H1 (cell line): ENCODE measurements around the gene LGALSL. TPM values are rescaled to one million over a fixed set of nuclear protein-coding genes. Genes with fewer than 3 reads are reported as not detected.

Experiments used
- CTCF ChIA-PET: fragments of 300-600 bp; sonication (Branson Sonifier 250); formaldehyde crosslinking; loops from one replicate; lab custom pipeline; 2021; ENCODE audit not compliant: partially characterized antibody; lab: Charles Lee
- POLR2A ChIA-PET: fragments of 300-600 bp; sonication (Branson Sonifier 250); formaldehyde crosslinking; loops from one replicate; lab custom pipeline; 2021; ENCODE audit warnings: inconsistent platforms; ENCODE audit not compliant: partially characterized antibody; lab: Charles Lee
- DNase-seq, 2 experiments: peaks; one replicate each; pipeline versions ENCODE4 v3.0.0 to v3.0.0-alpha.2; 2010 to 2022; ENCODE audit warnings: low spot score in 2 of 2, low read depth in 1 of 2, mixed read lengths in 1 of 2
- FAIRE-seq: peaks from 2 replicates; lab custom pipeline; 2011; peaks lifted over from hg19 to GRCh38; lab: Jason Lieb, UNC
- H2AFZ ChIP-seq: 2 replicates; pipeline ENCODE4 v1.8.1; 2012; ENCODE audit warnings: low read length, inconsistent platforms
- H2AK5ac ChIP-seq: 2 replicates; pipeline ENCODE4 v1.6.1; 2013; ENCODE audit warnings: low read depth, low read length
- H2BK120ac ChIP-seq: replicated peaks from 2 replicates; pipeline ENCODE3; 2013; ENCODE audit warnings: low read depth, low read length, inconsistent platforms
- H2BK12ac ChIP-seq: 2 replicates; pipeline ENCODE4 v1.6.1; 2013; ENCODE audit warnings: low read depth, low read length
- H2BK15ac ChIP-seq: 2 replicates; pipeline ENCODE4 v1.6.1; 2013; ENCODE audit warnings: low read length
- H2BK20ac ChIP-seq: 2 replicates; pipeline ENCODE4 v1.6.1; 2013; ENCODE audit warnings: low read length
- H2BK5ac ChIP-seq: 2 replicates; pipeline ENCODE4 v1.6.1; 2013; ENCODE audit warnings: low read depth, low read length
- H3K14ac ChIP-seq: 2 replicates; pipeline ENCODE4 v1.6.1; 2013; ENCODE audit warnings: inconsistent platforms; ENCODE audit not compliant: insufficient read length
- H3K18ac ChIP-seq: 2 replicates; pipeline ENCODE4 v1.6.1; 2013; ENCODE audit warnings: low read length; ENCODE audit errors: extremely low read depth
- H3K23ac ChIP-seq: 2 replicates; pipeline ENCODE4 v1.6.1; 2013; ENCODE audit warnings: inconsistent platforms; ENCODE audit not compliant: insufficient read length
- H3K23me2 ChIP-seq: 2 replicates; pipeline ENCODE4 v1.6.1; 2013; ENCODE audit warnings: low read depth, low read length
- H3K27ac ChIP-seq: 2 replicates; pipeline ENCODE4 v1.6.1; 2011; ENCODE audit warnings: low read depth, low read length, inconsistent platforms
- H3K27me3 ChIP-seq, 4 experiments: replicated peaks in 1 of 4; 1 replicate in 1 of 4; 2 replicates in 3 of 4; pipeline versions ENCODE4 v1.6.1 to v1.8.1; 2011 to 2013; ENCODE audit warnings: low read length in 3 of 4, mild to moderate bottlenecking in 3 of 4, inconsistent platforms in 2 of 4, mixed read lengths in 2 of 4, moderate library complexity in 1 of 4; ENCODE audit not compliant: control insufficient read depth in 3 of 4, insufficient read depth in 3 of 4; ENCODE audit errors: extremely low read depth in 1 of 4
- H3K36me3 ChIP-seq, 4 experiments: 2 replicates each; pipeline versions ENCODE4 v1.6.1 to v1.8.1; 2011 to 2013; ENCODE audit warnings: mild to moderate bottlenecking in 4 of 4, low read length in 3 of 4, moderate library complexity in 2 of 4, control low read depth in 1 of 4, inconsistent platforms in 1 of 4; ENCODE audit not compliant: insufficient read depth in 4 of 4, control insufficient read depth in 2 of 4
- H3K4ac ChIP-seq: replicated peaks from 2 replicates; pipeline ENCODE3; 2013; ENCODE audit warnings: low read length, low read depth, mixed read lengths, inconsistent platforms; ENCODE audit not compliant: insufficient read length
- H3K4me1 ChIP-seq, 4 experiments: replicated peaks in 1 of 4; 1 replicate in 1 of 4; 2 replicates in 3 of 4; pipeline versions ENCODE4 v1.6.1 to v1.8.1; 2011 to 2013; ENCODE audit warnings: low read length in 3 of 4, inconsistent platforms in 2 of 4, mixed read lengths in 1 of 4; ENCODE audit not compliant: insufficient read depth in 4 of 4, control insufficient read depth in 3 of 4
- H3K4me2 ChIP-seq, 2 experiments: 2 replicates each; pipeline versions ENCODE4 v1.6.1 to v1.8.1; 2011 to 2013; ENCODE audit warnings: low read depth in 2 of 2, low read length in 2 of 2, control low read depth in 1 of 2, inconsistent platforms in 1 of 2, mild to moderate bottlenecking in 1 of 2; ENCODE audit not compliant: insufficient read depth in 1 of 2
- H3K4me3 ChIP-seq, 4 experiments: fragments of 200-600, 300-600 bp in 1 of 4; sonication (generic), shearing (Covaris generic), sonication (Bioruptor Twin) in 1 of 4; 2 replicates each; pipeline versions ENCODE4 v1.5.1 to v1.8.1; 2011 to 2016; ENCODE audit warnings: low read length in 4 of 4, low read depth in 3 of 4, control low read depth in 2 of 4, inconsistent platforms in 2 of 4, mild to moderate bottlenecking in 2 of 4, mixed read lengths in 1 of 4, moderate library complexity in 1 of 4; ENCODE audit not compliant: insufficient read depth in 2 of 4; ENCODE audit errors: extremely low read depth in 1 of 4
- H3K56ac ChIP-seq: replicated peaks from 2 replicates; pipeline ENCODE3; 2013; ENCODE audit warnings: low read depth, mild to moderate bottlenecking, mixed read lengths, low read length, inconsistent platforms; ENCODE audit not compliant: insufficient read length
- H3K79me1 ChIP-seq: 2 replicates; pipeline ENCODE4 v1.6.1; 2013; ENCODE audit warnings: low read depth, low read length, control low read depth
- H3K79me2 ChIP-seq, 2 experiments: 2 replicates each; pipeline versions ENCODE4 v1.6.1 to v1.8.1; 2012 to 2013; ENCODE audit warnings: low read length in 2 of 2, mild to moderate bottlenecking in 2 of 2, inconsistent platforms in 1 of 2; ENCODE audit not compliant: insufficient read depth in 2 of 2, control insufficient read depth in 1 of 2
- H3K9ac ChIP-seq, 4 experiments: replicated peaks in 1 of 4; 1 replicate in 1 of 4; 2 replicates in 3 of 4; pipeline versions ENCODE4 v1.6.1 to v1.8.1; 2011 to 2013; ENCODE audit warnings: low read depth in 3 of 4, low read length in 3 of 4, control low read depth in 2 of 4, mild to moderate bottlenecking in 2 of 4, moderate library complexity in 2 of 4, inconsistent platforms in 1 of 4; ENCODE audit errors: extremely low read depth in 1 of 4
- H3K9me3 ChIP-seq, 2 experiments: 2 replicates each; pipeline versions ENCODE4 v1.6.1 to v1.8.1; 2012 to 2013; ENCODE audit warnings: mild to moderate bottlenecking in 2 of 2, moderate library complexity in 2 of 2, control low read depth in 1 of 2, inconsistent platforms in 1 of 2, low read depth in 1 of 2, low read length in 1 of 2, mixed read lengths in 1 of 2; ENCODE audit not compliant: insufficient read depth in 2 of 2
- H4K20me1 ChIP-seq, 2 experiments: replicated peaks in 1 of 2; 2 replicates each; pipeline versions ENCODE3 to v1.8.1; 2011 to 2013; ENCODE audit warnings: inconsistent platforms in 2 of 2, low read length in 2 of 2, mild to moderate bottlenecking in 1 of 2; ENCODE audit not compliant: insufficient read depth in 2 of 2, control insufficient read depth in 1 of 2
- H4K5ac ChIP-seq: 2 replicates; pipeline ENCODE4 v1.6.1; 2013; ENCODE audit warnings: low read length, low read depth, mixed read lengths, inconsistent platforms; ENCODE audit not compliant: insufficient read length
- H4K8ac ChIP-seq: 2 replicates; pipeline ENCODE4 v1.8.0; 2013; ENCODE audit warnings: mild to moderate bottlenecking, moderate library complexity, low read length, inconsistent platforms; ENCODE audit not compliant: insufficient read depth; ENCODE audit errors: extremely low read depth
- H4K91ac ChIP-seq: replicated peaks from 2 replicates; pipeline ENCODE3; 2013; ENCODE audit warnings: low read length, mixed read lengths, inconsistent platforms; ENCODE audit not compliant: insufficient read length
- CHD1 ChIP-seq: IDR thresholded peaks from 2 replicates; pipeline ENCODE4 v1.6.1; 2012; ENCODE audit warnings: low read depth, low read length, improper control_type of control experiment
- PHF8 ChIP-seq: fragments of 200-600 bp; sonication (generic); conservative IDR thresholded peaks from 2 replicates; pipeline ENCODE4 v1.7.1; 2012; ENCODE audit warnings: low read depth, mild to moderate bottlenecking, inconsistent platforms, low read length, moderate library complexity
- RBBP5 ChIP-seq: IDR thresholded peaks from 2 replicates; pipeline ENCODE4 v1.7.1; 2012; ENCODE audit warnings: low read depth, mild to moderate bottlenecking, inconsistent platforms, low read length, moderate library complexity, borderline replicate concordance
- WGBS, 2 experiments: shearing (Covaris generic) in 1 of 2; methylation state at CpG; one replicate each; pipeline versions ENCODE4 v1.1.6 to v1.1.7; 2013 to 2015; ENCODE audit warnings: low lambda C conversion rate in 2 of 2, mixed read lengths in 2 of 2, inconsistent platforms in 1 of 2, low coverage in 1 of 2, missing lambda C conversion rate in 1 of 2; ENCODE audit not compliant: insufficient replicate concordance in 2 of 2, insufficient coverage in 1 of 2, insufficient read length in 1 of 2; ENCODE audit errors: extremely low coverage in 1 of 2, missing lambda C conversion rate in 1 of 2; 5-methylcytosine and 5-hydroxymethylcytosine counted together
- polyA plus RNA-seq, 7 experiments: library from polyadenylated mRNA; depleted of rRNA in 3 of 7; stranded (reverse) in 5 of 7; unstranded in 2 of 7; fragments of >200 nt in 5 of 7; fragments of 200-250 nt in 2 of 7; gene quantifications; 1 replicate in 5 of 7; 2 replicates in 1 of 7; 4 replicates in 1 of 7; pipeline versions ENCODE4 v1.2.1 to v1.2.3, GENCODE V29; 2011 to 2013; ENCODE audit warnings: missing spikeins in 2 of 7, mixed read lengths in 2 of 7
- total RNA-seq: library from RNA; stranded (reverse); fragmentation: NEBNext Ultra II Directional; extraction: Animal tissue kit (Norgen Biotek cat#: 25700); gene quantifications from 2 replicates; pipeline ENCODE4 v1.2.1, GENCODE V29; 2021

Gene LGALSL
- total and polyA plus RNA-seq, 2 of the 8 experiments (the other 6 are each of a cell fraction or from before 2014, with no cell fraction given) = 13.6 to 32.3 TPM

- no peak overlapping the region for H2BK20ac ChIP-seq
- no peak overlapping the region for H4K91ac ChIP-seq
- H3K23ac ChIP-seq = no peak overlapping the region
- H4K5ac ChIP-seq = no peak overlapping the region
- H3K14ac ChIP-seq = no peak overlapping the region
- WGBS, 2 experiments = 87% methylated on average over 3 of the region's 3 CpGs; no CpG with 5 or more reads in 1 of the 2 experiments
- no peaks in the 10 kb centered on the region for H3K79me1 ChIP-seq
- no peak overlapping the region for H3K4ac ChIP-seq
- H3K27ac ChIP-seq = no peak overlapping the region
- H4K8ac ChIP-seq = no peak overlapping the region
- no peaks in the 10 kb centered on the region for H4K20me1 ChIP-seq
- no peak overlapping the region for H3K4me2 ChIP-seq
- H2BK5ac ChIP-seq = no peak overlapping the region
- ChIA-PET POLR2A (interaction anchor here (0.9 to 1.0 kb wide), 2 partner anchors 9 to 45 kb away, joined by 3 to 5 read pairs; no protein-coding TSS in a partner anchor), CTCF (interaction anchor here (1.0 to 1.4 kb wide), 3 partner anchors 12 to 134 kb away, joined by 3 to 11 read pairs (median 3); no protein-coding TSS in a partner anchor)
- H3K27me3 ChIP-seq = no peaks in the 10 kb centered on the region
- no peak overlapping the region for H2BK120ac ChIP-seq
- H3K9ac ChIP-seq = no peak overlapping the region
- H3K18ac ChIP-seq = no peak overlapping the region
- H2BK12ac ChIP-seq = no peak overlapping the region
- no peaks in the 10 kb centered on the region for H3K4me1 ChIP-seq
- no peaks in the 10 kb centered on the region for H3K23me2 ChIP-seq
- peaks cover 3 to 25% (median 13%) of the 10 kb centered on the region in 4 experiments; a peak in 5 of 8 replicates for H3K36me3 ChIP-seq
- no peak overlapping the region for H3K4me3 ChIP-seq
- H2AK5ac ChIP-seq = no peak overlapping the region
- TF ChIP-seq CHD1 (no peak), RBBP5 (no peak), PHF8 (no peak)
- no peaks in the 10 kb centered on the region for H3K79me2 ChIP-seq
- no peak overlapping the region for H2BK15ac ChIP-seq
- DNase-seq = no peak
- H2AFZ ChIP-seq = no peak overlapping the region
- no peak for FAIRE-seq
- H3K56ac ChIP-seq = no peak overlapping the region
- no peaks in the 10 kb centered on the region for H3K9me3 ChIP-seq
Observed at GRCh38 chr2:64462171-64462570, 8.2 kb downstream of the LGALSL start.
